ENCODE data around the gene SLCO4A1.

Gene SLCO4A1

DNA sequence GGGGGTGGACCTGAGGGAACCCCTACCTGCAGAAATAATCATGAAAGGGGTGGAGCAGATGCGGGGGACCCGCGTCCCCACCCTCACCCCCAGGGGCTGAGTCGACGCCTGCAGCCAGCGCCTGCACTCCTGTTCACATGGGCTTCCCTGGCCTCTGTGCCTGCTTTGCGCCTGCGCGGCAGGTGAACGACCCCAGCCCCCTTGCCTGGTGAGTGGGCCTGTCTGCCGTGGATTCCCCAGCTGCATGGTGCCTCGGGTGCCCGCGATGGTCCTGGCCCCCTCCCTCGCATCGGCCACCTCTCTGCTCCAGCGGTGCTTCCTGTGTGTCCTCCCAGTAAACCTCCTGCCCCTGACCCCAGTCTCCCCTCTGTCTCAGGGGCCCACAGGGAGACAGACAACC, 47.6 kb downstream of the SLCO4A1 start:
- no peak for DNase-seq

DNA sequence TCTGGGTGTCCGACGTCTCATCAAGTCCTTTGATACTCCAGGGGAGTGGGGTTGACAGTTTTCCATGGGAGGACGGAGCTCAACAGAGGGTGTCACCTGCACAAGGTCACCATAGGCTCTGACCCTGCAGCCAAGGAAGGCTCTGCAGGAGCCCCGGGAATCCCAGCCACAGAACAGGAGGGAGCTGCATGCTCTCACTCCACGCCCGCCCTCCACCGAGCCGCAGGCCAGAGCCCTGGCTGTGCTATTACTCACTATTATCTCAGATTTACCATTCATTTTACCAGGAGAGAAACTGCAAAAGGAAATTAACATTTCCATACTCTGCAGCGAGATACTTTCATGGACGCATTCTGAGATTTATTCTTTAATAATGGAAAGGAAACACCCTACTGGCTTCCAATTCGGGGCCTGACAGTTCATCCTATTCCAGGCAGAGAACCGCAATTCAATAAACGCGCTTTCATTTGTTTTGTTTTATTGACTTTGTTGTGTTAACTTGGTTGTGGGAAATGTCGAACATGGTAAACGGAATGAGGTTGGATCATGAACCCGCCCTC, 48.0 kb downstream of the SLCO4A1 start:
- no peak for DNase-seq

GRCh38 chr20:62691487-62691886, 49.2 kb downstream of the SLCO4A1 start:
- no peak for DNase-seq

DNA sequence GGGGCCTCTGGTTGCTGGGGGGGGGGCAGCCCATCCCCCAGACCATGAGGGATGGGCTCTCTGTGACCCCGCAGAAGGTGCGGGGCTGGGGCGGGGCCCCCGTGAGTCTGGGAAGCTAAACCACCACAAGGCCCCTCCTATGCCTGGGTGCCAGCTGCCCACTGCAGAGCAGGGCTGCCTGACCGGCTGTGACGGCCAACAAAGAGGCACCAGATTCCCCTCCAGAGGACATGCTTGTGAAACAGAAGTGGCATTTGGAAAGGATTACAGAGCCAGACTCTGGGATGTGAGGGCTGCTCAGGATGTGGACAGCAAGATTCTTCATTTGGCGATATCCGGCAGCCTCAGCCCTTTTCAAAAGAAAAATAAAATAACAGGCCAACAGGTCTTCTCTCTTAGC, 49.9 kb downstream of the SLCO4A1 start:
- no peak for DNase-seq

DNA sequence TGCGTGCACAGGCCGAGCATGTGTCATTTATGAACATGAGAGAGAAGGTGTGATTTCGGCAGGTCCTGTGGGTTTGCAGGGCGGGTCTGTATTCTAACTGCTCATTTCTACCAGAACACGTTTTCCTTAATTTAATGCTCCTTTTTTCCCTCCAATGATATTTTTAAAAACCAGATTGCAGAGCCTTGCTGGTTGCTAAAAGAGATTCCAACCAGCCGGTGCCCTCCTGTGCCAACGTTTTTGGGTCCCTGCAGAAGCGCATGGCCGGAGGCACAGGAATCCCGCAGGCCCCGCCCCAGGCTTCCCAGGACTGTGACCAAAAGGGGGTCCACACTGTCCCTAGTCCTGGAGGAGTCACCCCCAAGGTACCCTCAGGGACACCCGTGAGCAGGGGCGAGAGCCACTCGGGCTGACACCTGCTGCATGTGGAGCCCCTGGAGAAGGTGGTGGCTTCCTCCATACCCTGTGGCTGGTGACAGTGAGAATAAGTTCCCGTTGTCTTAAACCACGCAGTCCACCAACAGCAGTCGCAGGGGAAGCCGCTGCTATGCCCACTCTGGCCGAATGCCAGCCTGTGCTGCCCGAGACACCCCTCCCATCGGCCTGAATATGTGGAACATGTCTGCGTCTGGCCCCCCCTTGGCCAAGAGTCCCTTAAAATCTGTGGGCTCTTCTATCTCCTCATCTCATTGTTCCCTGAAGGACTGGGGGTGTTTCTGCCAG, 50.7 kb downstream of the SLCO4A1 start:
- no peak for DNase-seq

- no peak for DNase-seq
Measured at GRCh38 chr20:62693524-62693922, 51.2 kb downstream of the SLCO4A1 start.

DNA sequence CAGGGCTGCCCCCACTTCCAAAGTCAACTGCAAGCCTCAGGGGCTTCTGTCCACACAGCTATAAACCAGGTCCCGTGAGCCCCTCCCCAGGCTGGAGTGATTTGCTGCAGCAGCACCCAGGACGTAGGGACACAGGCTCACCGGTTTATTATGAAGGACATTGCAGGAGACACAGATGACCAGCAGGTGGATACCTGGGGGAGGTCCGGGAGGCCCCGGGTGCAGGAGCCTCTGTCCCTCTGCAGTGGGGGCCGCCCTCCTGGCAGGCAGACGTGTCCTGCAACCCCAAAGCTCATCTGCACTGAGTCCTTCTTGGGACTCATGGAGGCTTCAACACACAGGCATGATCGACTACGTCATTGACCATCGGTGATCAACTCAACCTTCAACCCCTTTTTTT, 51.8 kb downstream of the SLCO4A1 start:
- DNase-seq = no peak

GRCh38 chr20:62694868-62695267, 52.6 kb downstream of the SLCO4A1 start:
- DNase-seq = no peak

- DNase-seq = no peak
Measured at GRCh38 chr20:62695448-62696414, 53.4 kb downstream of the SLCO4A1 start.

DNA sequence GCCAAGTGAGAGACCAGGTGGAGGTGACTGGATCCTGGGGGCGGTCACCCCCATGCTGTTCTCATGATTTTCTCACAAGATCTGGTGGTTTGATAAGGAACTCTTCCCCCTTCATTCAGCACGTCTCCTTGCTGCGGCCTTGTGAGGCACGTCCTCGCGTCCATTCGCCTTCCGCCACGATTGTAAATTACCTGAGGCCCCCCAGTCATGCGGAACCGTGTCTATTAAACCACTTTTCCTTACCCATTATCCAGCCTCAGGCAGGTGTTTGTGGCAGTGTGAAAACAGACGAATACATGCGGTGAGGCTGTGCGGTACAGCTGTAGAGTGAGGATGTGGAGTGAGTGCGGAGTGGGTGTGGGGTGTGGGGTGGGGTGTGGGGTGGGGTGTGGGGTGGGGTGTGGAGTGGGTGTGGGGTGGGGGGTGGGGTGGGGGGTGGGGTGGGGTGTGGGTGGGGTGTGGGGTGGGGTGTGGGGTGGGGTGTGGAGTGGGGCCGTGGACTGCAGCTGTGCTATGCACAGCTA, 54.2 kb downstream of the SLCO4A1 start:
- no peak for DNase-seq

- DNase-seq = no peak
Measured at GRCh38 chr20:62696989-62697388, 54.7 kb downstream of the SLCO4A1 start.

DNA sequence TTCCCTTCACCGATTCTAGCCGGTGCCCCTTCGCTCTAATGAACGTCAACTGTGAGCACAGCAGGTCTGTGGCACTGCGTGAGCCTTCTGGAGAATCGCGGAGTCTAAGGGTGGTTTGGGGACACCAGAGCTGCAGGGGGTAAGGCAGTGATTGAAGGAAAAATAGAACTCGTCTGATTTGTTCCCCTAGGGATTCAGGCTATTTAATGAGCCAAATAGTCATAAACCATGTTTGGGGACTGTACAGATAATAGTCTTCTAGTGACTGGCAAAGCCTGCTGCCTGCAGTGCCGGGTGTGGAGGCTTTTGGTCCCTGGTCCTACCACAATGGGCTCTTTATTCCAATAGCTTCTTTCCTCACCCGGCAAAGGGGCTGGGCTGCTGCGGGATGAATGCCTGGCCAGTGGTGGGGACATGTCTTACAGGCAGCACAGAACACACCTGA, 55.2 kb downstream of the SLCO4A1 start:
- DNase-seq = no peak

GRCh38 chr20:62698231-62698630, 55.9 kb downstream of the SLCO4A1 start:
- no peak for DNase-seq

- DNase-seq = no peak
Measured at GRCh38 chr20:62699296-62699695, 57.0 kb downstream of the SLCO4A1 start.

- DNase-seq = no peak
Measured at GRCh38 chr20:62699741-62700140, 57.4 kb downstream of the SLCO4A1 start.

- DNase-seq = no peak
Measured at GRCh38 chr20:62700261-62700930, 58.1 kb downstream of the SLCO4A1 start.

DNA sequence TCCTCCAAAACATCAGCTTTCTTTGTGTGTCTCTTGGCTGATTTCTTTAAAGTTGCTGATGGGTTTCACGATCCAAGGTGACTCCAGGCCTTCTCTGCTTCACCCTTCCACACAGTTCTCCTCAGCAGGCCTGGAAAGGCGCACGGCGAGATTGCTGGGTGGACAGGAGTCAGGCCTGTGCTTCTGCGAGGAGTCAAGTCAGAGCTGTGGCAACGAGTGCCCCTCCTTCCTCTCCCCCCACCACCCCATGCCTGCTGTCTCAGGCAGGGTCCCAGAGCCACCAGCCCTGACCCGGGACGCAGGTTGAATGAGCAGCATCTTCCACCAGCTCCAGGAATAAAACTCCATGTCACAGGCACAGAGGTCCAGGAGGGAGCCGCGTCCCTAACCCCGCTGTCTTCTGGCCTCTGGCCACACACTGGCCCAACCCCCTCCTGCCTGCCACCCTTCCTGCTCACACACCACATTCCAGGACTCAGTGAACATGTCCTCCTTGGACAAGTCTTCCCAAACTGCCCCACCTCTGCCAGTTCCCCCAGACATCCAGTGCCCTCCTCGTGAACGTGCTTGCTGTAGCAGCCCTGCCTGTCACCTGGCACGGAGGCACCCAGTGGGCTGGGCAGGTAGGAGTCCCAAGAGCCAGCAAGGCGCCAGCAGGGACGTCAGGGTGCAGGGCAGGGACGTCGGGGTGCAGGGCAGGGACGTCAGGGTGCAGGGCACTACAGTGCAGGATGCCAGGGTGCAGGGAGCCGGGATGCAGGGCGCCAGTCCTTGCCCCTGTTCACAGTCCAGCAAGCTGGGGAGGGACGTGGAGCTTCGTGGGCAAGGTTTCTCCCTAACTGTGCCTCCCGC, 59.1 kb downstream of the SLCO4A1 start:
- DNase-seq = no peak

GRCh38 chr20:62702013-62702300, 59.7 kb downstream of the SLCO4A1 start:
- DNase-seq = no peak

GRCh38 chr20:62702895-62703852, 60.9 kb downstream of the SLCO4A1 start:
- no peak for DNase-seq

DNA sequence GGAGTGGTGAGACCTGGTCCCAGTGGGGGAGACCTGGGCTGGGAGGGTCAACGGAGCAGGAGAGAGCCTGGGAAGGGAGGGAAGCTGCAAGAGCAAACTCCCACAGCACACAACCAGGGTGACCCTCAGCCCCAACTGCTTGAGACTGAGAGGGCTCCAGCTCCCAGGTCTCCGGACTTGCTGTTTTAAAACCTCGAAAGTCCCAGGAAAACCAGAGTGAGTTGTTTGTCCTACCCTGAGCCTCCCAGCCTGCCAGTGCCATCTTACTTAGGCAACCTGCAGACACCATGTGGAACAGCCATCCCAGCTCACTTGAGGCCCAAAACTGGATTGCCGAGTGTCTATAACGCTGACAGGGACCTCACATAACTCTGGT, 61.5 kb downstream of the SLCO4A1 start:
- no peak for DNase-seq

Measured in CD4-positive, alpha-beta T cell treated with Interleukin-12 subunit alpha and Interleukin-12 subunit beta, for 1 hour (primary cell).